ENCODE data around the gene STUB1.
A peak's percentile ranks its signal among the peaks of the same experiment; 100 is the strongest.

The STUB1 gene

DNA sequence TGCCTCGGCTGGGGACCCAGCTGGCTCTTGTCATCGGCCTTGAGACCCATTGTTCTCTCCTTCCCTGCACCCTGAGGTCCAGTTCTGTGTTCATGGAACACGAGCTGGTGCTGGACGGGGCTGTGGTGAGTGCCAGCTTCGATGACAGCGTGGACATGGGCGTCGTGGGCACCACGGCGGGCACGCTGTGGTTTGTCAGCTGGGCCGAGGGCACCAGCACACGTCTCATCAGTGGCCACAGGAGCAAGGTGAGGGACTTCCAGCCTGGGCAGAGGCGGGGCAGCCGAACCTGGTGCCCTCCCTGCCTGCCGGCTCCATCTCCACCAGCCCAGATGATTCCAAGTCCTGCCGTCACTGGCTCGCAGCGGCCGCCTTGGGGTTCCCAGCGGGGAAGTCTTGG lies 17.6 kb upstream of the STUB1 start:
- no peak for FAIRE-seq
- DNase-seq (ENCODE audit: insufficient read length, low spot score) = no peak

DNA sequence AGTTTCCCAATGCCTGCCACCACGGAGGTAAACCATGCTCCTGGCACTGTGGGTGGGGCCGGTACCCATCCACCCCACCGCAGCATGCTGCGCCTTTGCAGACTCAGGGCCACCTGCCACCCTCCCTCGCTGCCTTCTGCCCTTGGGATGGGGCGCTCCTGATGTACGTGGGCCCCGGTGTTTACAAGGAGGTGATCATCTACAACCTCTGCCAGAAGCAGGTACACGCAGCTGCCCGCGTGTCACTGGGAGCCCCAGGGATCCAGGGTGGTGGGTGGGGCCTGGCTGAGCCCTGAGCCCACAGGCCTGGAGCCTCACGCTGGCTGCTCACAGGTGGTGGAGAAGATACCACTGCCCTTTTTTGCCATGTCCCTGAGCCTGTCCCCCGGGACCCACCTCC lies 13.6 kb upstream of the STUB1 start:
- DNase-seq (ENCODE audit: insufficient read length, low spot score) = no peak
- FAIRE-seq = no peak

DNA sequence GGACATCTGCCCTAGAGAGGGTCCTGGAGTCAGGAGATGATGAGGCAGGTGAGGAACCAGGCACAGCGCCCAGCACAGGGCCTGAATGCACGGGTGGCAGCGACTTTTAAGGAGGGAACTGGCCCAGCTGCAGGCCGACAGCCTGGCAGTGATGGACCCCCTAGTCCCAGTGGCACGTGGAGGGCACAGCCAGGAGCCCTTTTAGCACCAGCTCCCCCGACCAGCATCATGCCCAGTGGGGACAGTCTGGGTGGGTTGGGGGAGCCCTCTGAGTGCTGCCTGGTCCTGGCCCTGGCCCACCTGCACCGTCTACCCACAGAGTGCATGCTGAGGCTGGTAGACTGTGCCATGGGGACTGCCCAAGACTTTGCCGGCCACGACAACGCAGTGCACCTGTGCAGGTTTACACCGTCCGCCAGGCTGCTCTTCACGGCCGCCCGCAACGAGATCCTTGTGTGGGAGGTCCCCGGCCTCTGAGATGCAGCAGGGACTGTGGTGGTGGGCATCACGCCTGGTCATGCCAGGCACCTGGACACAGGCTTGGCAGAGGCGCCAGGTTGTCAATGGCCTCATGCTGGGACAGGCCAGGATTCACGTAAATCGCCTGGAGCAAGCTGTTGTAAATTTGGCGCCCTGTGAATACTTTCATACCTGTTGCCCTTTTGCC lies 13.0 kb upstream of the STUB1 start:
- DNase-seq (ENCODE audit: insufficient read length, low spot score) (no peak), FAIRE-seq (no peak)

DNA sequence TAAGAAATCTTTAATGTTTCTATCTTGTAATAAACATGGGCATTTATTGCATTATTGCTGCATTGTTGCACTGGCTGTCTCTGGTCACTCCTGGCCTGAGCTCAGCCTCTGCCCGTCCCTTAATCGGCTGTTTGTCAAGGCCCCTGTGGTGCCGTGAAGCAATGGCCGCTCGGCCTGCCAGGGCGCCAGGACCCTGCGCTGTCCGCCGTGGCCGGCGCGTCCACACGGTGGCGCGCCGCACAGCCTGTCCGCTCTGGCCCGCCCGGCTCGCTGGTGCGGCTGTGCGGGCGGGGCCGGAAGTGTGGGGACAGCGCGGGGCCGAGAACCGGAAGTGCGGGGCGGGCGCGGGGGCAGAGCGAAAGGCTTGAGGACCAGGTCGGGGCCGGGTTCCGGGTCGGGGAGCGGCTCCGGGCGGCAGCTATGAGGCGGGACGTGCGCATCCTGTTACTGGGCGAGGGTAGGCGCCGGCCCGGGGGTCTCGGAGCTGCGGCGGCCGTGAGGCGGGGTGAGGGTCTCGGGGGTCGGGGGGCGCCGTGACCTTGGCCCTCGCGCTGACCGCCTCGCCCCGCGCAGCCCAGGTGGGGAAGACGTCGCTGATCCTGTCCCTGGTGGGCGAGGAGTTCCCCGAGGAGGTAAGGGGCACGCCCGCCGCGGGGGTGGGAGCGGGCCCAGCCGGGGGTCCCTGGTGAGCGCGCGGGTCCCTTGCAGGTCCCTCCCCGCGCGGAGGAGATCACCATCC lies 12.3 kb upstream of the STUB1 start, which contains the start of gene RHOT2:
RHOT2 (plus strand) TSS at position 353 of the 739 bp plus-strand sequence; CDS start at position 421, 68 bp downstream.
- DNase-seq (ENCODE audit: insufficient read length, low spot score) (peak; percentile 99), FAIRE-seq (peak; percentile 86)

DNA sequence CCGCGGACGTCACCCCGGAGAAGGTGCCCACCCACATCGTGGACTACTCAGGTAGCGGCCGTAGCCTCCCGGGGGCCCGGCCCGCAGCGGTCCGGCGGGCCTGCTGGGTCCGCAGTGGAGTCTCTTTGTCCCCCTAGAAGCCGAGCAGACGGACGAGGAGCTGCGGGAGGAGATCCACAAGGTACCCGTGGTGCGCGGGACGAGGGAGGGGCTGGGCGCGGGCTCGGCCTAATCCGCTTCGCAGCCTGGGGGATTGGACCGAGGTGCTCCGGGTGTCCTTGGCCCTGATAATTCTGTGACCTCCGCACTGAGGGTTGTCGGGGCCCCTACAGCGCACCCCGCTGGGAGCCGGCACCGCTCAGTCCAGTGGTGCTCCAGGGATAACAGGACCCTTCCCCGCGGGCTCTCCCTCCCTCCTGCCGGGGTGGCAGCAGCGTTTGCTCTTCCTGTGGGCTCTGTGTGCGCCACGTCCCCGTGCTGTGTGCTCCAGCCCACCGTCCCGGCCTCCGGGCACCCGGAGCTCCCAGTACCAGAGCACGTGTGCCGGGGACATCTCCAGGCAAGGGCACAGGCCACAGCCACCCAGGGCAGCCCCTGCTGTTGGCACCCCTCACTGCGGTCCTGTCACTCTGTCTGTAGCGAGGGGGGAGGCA lies 11.6 kb upstream of the STUB1 start:
- DNase-seq (ENCODE audit: insufficient read length, low spot score) = no peak
- FAIRE-seq = no peak

DNA sequence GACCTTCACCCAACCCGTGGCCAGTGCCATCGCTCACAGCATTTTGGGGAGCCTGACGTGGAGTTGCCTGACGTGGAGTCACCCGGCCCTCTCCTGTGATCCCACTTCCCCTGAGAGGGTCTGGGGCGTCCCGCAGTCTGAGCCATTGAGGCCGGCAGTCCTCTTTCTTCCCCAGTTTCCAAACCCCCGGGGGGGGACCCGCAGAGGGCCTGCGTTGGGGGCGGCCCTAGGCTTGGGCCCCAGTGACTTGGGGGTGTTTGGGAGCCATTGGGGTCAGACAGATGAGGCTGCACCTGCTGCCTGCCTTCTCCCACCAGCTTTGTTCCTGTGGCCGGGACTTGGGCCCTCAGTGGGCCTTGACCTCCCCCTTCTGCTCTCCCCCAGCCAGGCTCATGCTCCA lies 10.5 kb upstream of the STUB1 start:
- DNase-seq (ENCODE audit: insufficient read length, low spot score) (no peak), FAIRE-seq (no peak)

DNA sequence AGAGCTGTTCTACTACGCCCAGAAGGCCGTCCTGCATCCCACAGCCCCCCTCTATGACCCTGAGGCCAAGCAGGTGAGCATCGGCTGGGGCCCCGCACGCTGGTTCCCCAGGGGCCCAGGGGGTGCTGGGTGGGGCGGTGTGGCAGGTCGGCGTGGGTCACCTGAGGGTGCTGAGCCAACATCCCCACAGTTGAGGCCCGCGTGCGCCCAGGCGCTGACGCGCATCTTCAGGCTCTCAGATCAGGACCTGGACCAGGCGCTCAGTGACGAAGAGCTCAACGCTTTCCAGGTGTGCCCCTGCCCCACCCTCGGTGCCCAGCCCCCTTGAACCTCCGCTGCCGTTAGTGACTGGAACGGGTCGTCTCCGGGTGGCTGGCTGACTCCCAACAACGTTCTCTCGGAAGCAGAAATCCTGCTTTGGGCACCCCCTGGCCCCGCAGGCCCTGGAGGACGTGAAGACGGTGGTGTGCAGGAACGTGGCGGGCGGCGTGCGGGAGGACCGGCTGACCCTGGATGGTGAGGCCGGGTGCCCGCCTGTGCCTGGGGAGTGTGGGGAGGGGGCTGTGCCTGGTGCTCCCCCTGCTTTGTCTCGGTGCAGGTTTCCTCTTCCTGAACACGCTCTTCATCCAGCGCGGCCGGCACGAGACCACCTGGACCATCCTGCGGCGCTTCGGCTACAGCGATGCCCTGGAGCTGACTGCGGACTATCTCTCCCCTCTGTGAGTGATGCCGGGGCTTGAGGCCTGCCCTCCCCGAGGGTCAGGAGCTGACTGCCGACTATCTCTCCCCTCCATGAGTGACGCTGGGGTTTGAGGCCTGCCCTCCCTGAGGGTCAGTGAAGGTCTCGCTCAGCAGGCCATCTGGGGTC lies 9.5 kb upstream of the STUB1 start:
- FAIRE-seq (no peak), DNase-seq (ENCODE audit: insufficient read length, low spot score) (no peak)

DNA sequence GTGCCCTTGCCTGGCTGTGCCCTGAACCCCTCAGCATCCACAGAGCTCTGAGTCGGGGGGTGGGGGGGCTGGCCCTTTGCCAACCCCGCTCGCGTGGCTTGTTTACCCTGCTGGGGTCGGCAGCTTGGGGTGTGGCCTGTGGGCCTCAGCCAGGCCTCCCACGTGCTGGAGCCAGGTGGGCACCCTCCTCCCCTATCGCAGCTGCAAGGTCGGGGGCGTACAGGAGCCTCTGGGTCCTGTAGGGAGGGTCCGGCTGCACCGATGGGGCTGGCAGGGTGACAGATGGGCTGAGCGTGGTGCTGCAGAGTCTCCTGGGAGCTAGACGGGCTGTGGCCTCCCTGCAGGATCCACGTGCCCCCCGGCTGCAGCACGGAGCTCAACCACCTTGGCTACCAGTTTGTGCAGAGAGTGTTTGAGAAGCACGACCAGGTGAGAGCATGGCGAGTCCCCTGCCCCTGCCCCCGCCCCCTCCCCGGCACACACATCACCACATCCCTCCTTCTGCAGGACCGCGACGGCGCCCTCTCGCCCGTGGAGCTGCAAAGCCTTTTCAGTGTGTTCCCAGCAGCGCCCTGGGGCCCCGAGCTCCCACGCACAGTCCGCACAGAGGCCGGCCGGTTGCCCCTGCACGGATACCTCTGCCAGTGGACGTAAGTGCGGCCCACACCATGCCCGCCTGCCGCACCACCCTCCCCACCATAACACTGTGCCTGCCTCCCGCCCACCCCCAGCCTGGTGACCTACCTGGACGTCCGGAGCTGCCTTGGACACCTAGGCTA lies 8.7 kb upstream of the STUB1 start:
- FAIRE-seq (no peak), DNase-seq (ENCODE audit: insufficient read length, low spot score) (no peak)

DNA sequence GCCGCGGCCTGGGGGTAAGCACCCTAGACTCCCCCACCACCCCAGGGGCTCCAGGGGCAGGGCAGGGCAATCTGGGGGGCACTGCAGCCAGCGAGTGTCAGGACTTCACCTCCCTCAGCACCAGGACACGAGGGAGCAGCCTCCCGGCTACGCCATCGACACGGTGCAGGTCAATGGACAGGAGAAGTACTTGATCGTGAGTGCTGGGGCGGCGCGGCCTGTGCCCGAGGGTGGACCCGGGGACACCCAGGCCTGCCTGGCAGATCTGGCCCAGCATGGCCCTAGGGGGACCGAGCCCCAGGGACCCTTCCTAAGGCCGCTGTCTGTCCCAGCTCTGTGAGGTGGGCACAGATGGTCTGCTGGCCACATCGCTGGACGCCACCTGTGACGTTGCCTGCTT lies 7.8 kb upstream of the STUB1 start:
- no peak for FAIRE-seq
- no peak for DNase-seq (ENCODE audit: insufficient read length, low spot score)

DNA sequence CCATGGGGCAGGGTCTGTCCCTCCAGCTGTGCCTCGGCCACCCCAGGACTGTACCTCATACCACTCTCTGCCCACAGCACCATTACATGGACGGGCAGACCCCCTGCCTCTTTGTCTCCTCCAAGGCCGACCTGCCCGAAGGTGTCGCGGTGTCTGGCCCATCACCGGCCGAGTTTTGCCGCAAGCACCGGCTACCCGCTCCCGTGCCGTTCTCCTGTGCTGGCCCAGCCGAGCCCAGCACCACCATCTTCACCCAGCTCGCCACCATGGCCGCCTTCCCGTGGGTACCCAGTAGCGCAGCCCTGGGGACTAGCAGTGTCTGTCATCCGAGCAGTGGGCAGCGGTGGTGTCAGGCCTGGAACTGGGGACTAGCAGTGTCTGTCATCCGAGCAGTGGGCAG lies 7.4 kb upstream of the STUB1 start:
- FAIRE-seq (no peak), DNase-seq (ENCODE audit: insufficient read length, low spot score) (no peak)

DNA sequence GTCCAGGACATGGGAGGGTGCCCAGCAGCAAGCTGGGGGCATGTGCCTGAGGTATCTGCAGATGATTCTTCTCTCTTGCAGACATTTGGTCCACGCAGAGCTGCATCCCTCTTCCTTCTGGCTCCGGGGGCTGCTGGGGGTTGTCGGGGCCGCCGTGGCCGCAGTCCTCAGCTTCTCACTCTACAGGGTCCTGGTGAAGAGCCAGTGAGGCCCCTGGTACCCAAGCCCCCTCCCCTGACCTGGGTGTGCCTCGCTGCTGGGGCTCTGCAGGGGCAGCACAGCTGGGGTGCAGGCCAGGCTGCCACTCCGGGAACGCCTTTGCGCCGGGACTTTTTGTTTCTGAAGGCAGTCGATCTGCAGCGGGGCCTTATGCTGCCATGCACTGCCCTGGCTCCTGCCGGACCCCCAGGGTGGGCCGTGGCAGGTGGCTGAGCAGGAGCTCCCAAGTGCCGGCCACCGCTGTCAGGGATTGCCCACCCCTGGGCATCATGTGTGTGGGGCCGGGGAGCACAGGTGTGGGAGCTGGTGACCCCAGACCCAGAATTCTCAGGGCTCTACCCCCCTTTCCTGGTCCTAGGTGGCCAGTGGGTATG lies 6.7 kb upstream of the STUB1 start:
- DNase-seq (ENCODE audit: insufficient read length, low spot score) (no peak), FAIRE-seq (no peak)

DNA sequence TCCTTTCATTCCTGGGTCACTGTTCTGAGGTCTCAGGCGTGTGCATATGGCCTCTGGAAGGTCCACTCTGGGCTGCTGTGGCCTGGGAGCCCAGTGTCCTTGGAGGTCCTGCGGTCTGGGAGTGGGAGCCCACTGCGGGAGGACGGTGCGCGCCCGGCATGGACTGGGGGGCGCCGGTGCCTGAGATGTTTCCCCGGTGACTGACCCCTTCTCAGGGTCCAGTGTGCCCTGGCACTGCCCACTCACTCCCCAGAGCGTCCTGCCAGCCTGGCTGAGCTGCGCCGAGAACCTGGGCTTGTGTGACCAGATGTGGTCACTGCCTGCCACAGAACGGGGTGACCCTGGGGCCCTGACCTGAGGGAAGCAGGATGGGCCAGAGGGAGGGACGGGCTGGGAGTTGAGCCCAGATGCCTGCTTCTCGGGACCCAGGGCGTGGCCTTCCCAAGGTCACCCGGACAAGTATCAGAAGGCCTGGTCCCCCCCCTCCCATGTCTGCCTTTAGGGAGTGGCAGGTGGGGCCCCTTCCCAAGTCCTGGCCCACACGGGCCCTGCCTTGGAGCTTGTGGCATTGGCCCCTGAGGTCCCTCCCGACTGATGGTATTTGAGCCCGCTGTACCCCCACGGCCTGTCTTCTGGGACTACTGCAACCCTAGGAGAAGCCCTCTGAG lies 5.9 kb upstream of the STUB1 start:
- FAIRE-seq (no peak), DNase-seq (ENCODE audit: insufficient read length, low spot score) (no peak)

DNA sequence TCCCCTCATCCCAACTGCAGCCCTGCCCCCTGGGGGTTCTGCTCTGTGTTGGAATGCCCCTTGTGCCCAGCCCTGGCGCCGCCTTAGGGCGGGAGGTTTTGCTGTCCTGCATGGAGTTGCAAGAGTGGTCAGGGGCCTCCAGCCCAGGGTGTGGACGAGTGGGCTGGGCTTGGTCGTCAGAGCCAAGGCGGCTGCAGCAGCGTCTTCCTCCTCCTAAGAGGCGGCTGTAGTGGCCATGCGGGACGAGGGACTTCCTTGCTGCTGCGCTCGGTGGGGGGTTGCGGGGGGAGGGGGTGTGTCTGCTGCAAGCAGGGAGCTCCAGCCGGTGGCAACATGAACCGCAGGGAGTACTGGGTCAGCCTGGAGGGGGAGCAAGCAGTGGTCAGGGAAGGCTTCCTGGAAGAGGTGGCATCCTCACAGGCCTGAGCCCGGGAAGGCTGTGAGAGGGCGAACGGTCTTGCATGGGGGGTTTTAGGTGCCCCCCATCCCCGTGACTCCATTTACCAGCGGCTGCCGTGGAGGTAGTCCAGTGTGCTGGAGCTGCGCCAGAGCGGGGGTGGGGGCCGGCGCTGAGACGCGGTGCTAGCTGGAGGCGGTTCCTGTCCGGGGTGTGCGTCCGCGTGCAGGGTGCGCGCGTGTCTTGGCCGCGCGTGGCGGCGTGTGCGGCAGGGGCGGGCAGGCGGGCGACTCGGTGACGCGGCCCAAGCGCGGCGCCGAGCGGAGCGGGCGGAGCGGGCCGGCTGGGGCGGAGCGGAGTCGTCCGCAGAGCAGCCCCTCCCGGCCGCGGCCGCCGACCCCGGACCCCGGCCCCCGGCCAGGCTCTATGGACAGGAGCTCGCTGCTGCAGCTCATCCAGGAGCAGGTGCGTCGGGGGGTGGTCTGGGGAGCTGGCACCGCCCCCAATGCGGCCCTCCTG lies 5.0 kb upstream of the STUB1 start, which contains the start of gene RHBDL1:
RHBDL1 (plus strand) TSS at position 704 of the 916 bp plus-strand sequence; CDS start at position 824, 120 bp downstream.
- DNase-seq (ENCODE audit: insufficient read length, low spot score) (no peak), FAIRE-seq (no peak)

DNA sequence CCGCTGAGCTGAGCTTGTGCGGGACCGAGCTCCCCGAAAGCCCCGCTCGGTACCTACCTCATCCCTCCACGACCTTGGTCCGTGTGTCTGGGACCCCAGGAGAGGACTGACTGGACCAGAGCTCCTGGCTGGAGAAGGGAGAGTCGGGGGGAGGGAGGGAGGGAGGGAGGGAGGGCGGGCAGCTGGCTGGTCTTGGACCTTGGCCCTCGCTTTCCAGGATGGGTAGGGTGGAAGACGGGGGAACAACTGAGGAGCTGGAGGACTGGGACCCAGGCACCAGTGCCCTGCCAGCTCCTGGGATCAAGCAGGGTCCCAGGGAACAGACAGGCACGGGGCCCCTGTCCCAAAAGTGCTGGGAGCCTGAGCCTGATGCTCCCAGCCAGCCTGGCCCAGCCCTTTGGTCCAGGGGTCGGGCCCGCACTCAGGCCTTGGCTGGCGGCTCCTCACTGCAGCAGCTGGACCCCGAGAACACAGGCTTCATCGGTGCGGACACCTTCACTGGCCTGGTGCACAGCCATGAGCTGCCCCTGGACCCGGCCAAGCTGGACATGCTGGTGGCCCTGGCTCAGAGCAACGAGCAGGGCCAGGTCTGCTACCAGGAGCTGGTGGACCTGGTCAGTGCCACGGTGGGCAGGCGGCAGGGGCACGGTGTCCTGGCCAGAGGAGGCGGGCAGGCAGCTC lies 4.2 kb upstream of the STUB1 start:
- FAIRE-seq (no peak), DNase-seq (ENCODE audit: insufficient read length, low spot score) (no peak)

DNA sequence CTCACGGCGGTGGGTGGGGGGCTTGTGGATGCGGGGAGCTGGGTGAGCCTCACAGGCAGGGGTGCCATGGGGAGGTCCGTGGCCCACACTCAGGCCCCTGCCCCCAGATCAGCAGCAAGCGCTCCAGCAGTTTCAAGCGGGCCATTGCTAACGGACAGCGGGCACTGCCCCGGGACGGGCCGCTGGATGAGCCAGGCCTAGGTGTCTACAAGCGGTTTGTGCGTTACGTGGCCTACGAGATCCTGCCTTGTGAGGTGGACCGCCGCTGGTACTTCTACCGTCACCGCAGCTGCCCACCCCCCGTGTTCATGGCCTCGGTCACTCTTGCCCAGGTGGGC lies 3.7 kb upstream of the STUB1 start:
- DNase-seq (ENCODE audit: insufficient read length, low spot score) (no peak), FAIRE-seq (no peak)

DNA sequence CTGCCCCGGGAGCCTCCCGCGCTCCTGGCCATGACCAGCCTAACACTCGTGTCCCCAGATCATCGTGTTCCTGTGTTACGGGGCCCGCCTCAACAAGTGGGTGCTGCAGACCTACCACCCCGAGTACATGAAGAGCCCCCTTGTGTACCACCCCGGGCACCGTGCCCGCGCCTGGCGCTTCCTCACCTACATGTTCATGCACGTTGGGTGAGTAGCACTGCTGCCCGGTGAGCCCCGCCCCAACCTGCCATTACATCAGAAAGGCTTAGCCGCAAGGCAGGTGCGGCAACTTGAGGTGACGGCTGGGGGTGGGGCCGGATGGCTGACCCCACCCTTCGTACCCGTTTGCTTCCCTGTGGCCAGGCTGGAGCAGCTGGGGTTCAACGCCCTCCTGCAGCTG lies 3.3 kb upstream of the STUB1 start:
- FAIRE-seq (no peak), DNase-seq (ENCODE audit: insufficient read length, low spot score) (no peak)

DNA sequence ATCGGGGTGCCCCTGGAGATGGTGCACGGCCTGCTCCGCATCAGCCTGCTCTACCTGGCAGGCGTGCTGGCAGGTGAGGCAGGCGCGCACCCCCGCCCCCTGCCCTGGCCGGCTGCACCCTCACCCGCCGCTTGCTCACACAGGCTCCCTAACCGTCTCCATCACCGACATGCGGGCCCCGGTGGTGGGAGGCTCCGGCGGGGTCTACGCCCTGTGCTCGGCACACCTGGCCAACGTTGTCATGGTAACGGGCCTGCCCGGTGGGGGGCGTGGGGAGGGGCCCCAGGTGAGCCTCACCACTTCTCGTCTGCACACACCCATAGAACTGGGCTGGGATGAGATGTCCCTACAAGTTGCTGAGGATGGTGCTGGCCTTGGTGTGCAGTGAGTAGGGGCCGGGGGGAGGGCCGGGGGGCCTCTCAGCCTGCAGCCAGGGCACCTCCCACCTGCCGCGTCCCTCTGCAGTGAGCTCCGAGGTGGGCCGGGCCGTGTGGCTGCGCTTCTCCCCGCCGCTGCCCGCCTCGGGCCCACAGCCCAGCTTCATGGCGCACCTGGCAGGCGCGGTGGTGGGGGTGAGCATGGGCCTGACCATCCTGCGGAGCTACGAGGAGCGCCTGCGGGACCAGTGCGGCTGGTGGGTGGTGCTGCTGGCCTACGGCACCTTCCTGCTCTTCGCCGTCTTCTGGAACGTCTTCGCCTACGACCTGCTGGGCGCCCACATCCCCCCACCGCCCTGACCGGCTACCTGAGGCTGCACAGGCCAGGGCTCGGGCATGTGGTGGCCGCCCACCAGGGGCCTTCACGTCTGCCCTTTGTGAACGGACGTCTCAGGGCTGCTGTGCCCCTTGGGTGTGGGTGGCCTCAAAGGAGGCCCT lies 2.7 kb upstream of the STUB1 start:
- no peak for DNase-seq (ENCODE audit: insufficient read length, low spot score)
- no peak for FAIRE-seq
